Activated naive CD8-positive, alpha-beta T cell treated with anti-CD3 and anti-CD28 coated beads for 36 hours (primary cell): ENCODE measurements around the gene TRIM7. TPM values are rescaled to one million over a fixed set of nuclear protein-coding genes. Genes with fewer than 3 reads are reported as not detected.
"Not testable (repeated sequence)": the region's sequence is repeated elsewhere in the genome, so short reads cannot be mapped to it uniquely, and the experiment has no call there.

Experiments used
- DNase-seq: peaks from one replicate; pipeline ENCODE4 v3.0.0; 2021
- H3K27ac Mint-ChIP-seq: one replicate; pipeline ENCODE4 v1.8.0; 2022; ENCODE audit warnings: mild to moderate bottlenecking, moderate library complexity, mixed read lengths
- H3K27me3 Mint-ChIP-seq: one replicate; pipeline ENCODE4 v1.8.0; 2022; ENCODE audit warnings: mild to moderate bottlenecking, mixed read lengths
- H3K36me3 Mint-ChIP-seq: one replicate; pipeline ENCODE4 v1.8.0; 2021; ENCODE audit warnings: mild to moderate bottlenecking, mixed read lengths
- H3K4me1 Mint-ChIP-seq: one replicate; pipeline ENCODE4 v1.8.0; 2021; ENCODE audit warnings: mixed read lengths
- H3K4me3 Mint-ChIP-seq: one replicate; pipeline ENCODE4 v1.8.0; 2022; ENCODE audit warnings: mild to moderate bottlenecking, moderate library complexity, mixed read lengths
- H3K9me3 Mint-ChIP-seq: one replicate; pipeline ENCODE4 v1.8.0; 2022; ENCODE audit warnings: mixed read lengths
- total RNA-seq, 2 experiments: library from RNA; stranded (reverse); gene quantifications; one replicate each; pipeline ENCODE4 v1.2.3, GENCODE V29; 2021

The TRIM7 gene
- total RNA-seq, 2 experiments from 2014 or later = 0.62 to 0.68 TPM

- DNase-seq, H3K27ac Mint-ChIP-seq, H3K36me3 Mint-ChIP-seq, H3K4me3 Mint-ChIP-seq, H3K9me3 Mint-ChIP-seq: not testable (repeated sequence)
- Mint-ChIP-seq H3K27me3 (peaks cover 26% of the 10 kb centered on the region), H3K4me1 (peaks cover 30% of the 10 kb centered on the region)
Measured at GRCh38 chr5:181209006-181209405, 4.0 kb upstream of the TRIM7 start.

DNA sequence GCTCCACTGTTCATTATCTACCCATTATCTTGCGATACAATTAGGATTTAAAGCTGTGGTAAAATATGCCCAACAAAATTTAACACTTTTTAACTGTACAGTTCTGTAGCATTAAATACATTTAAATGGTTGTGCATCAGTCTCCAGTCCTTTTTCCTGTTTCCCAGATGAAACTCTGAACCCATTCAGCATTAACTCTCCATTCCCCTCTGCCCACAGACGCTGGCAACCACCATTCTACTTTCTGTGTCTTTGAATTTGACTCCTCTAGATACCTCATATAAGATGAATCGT, 2.9 kb upstream of the TRIM7 start:
- peak overlapping the region; percentile 95 for H3K27ac Mint-ChIP-seq
- no peak for DNase-seq

GRCh38 chr5:181207214-181207959, 2.4 kb upstream of the TRIM7 start:
- peaks cover 3% of the 10 kb centered on the region for H3K9me3 Mint-ChIP-seq
- H3K27ac Mint-ChIP-seq = peak overlapping the region; percentile 95
- peak; percentile 83 for DNase-seq
- H3K4me1 Mint-ChIP-seq = peaks cover 30% of the 10 kb centered on the region
- peaks cover 34% of the 10 kb centered on the region for H3K27me3 Mint-ChIP-seq
- peaks cover 8% of the 10 kb centered on the region for H3K36me3 Mint-ChIP-seq
- peak overlapping the region; percentile 89 for H3K4me3 Mint-ChIP-seq

More for the DNA sequence above, 2.9 kb upstream of the TRIM7 start:
- Mint-ChIP-seq H3K9me3 (peaks cover 3% of the 10 kb centered on the region), H3K4me3 (peak overlapping the region; percentile 89), H3K36me3 (peaks cover 8% of the 10 kb centered on the region), H3K4me1 (peaks cover 30% of the 10 kb centered on the region), H3K27me3 (peaks cover 34% of the 10 kb centered on the region)

- peak overlapping the region; percentile 89 for H3K4me3 Mint-ChIP-seq
- H3K9me3 Mint-ChIP-seq = peaks cover 3% of the 10 kb centered on the region
- H3K27ac Mint-ChIP-seq = peak overlapping the region; percentile 95
- peaks cover 34% of the 10 kb centered on the region for H3K27me3 Mint-ChIP-seq
- DNase-seq = no peak
- H3K4me1 Mint-ChIP-seq = peaks cover 24% of the 10 kb centered on the region
- H3K36me3 Mint-ChIP-seq = peaks cover 8% of the 10 kb centered on the region
Measured at GRCh38 chr5:181205761-181206649, 1.0 kb upstream of the TRIM7 start.

DNA sequence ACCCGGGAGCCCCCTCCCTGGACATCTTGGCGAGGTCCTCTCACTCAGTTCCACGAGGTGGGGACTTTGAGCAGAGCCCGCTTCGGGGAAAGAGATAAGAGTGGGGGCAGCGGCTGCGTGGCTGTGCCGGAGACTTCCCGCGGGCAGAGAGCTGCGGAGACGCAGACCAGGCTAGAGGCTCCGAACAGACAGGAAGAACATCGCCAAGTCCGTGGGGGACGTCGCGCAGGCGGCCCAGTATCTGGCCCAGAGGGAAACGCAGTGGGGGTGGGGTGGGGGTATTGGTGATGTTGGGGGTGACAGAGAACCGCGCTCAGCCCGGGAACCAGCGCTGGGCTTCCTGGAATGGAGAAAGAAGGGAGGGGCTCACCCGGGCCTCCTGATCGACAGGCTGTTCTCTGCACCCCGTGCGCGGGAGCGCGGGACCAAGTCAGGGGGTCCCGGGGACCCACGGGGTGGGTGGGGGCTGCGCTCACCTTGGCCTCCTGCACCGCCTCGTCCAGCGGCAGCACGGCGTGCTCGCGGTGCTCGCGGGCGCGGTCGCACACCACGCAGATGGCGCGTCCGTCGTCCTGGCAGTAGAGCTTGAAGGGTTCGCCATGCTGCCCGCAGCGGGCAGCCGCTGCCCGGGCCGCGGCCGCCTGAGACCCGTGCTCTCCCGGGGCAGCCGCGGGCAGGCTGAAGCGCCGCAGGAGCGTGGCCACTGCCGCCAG, 727 bp downstream of the TRIM7 start:
- peak overlapping the region; percentile 80 for H3K4me3 Mint-ChIP-seq
- H3K4me1 Mint-ChIP-seq = peaks cover 24% of the 10 kb centered on the region
- no peak overlapping the region for H3K27ac Mint-ChIP-seq
- peaks cover 8% of the 10 kb centered on the region for H3K36me3 Mint-ChIP-seq
- H3K9me3 Mint-ChIP-seq = peaks cover 3% of the 10 kb centered on the region
- H3K27me3 Mint-ChIP-seq = peaks cover 34% of the 10 kb centered on the region
- no peak for DNase-seq

DNA sequence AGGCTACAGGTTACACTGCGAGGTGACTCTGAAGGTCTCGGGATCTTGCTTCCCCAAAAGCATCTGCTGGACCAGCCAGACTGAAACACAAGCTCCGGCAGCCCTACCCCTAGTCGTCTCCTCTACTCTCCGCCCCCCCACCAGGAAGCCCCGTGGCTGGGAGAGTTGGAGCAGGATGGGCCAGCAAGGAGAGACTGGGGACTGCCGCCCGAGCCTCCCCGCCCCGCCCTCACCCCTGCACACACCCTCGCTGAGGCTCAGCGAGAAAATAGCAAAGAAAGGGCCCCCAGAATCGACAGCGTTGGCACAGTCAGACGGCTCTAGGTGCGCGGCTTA, 1.3 kb downstream of the TRIM7 start:
- no peak for DNase-seq
- Mint-ChIP-seq H3K27me3 (peaks cover 34% of the 10 kb centered on the region), H3K36me3 (peaks cover 8% of the 10 kb centered on the region), H3K9me3 (peaks cover 3% of the 10 kb centered on the region), H3K27ac (no peak overlapping the region), H3K4me1 (peaks cover 24% of the 10 kb centered on the region), H3K4me3 (peak overlapping the region; percentile 80)

- Mint-ChIP-seq H3K36me3 (peaks cover 8% of the 10 kb centered on the region), H3K27ac (no peak overlapping the region), H3K9me3 (peaks cover 3% of the 10 kb centered on the region), H3K4me3 (no peak overlapping the region), H3K27me3 (peaks cover 34% of the 10 kb centered on the region), H3K4me1 (peaks cover 24% of the 10 kb centered on the region)
- no peak for DNase-seq
Measured at GRCh38 chr5:181203093-181203711, 1.8 kb downstream of the TRIM7 start.

GRCh38 chr5:181200816-181201215, 4.2 kb downstream of the TRIM7 start:
- no peaks in the 10 kb centered on the region for H3K36me3 Mint-ChIP-seq
- no peak overlapping the region for H3K27ac Mint-ChIP-seq
- no peaks in the 10 kb centered on the region for H3K9me3 Mint-ChIP-seq
- H3K4me3 Mint-ChIP-seq = no peak overlapping the region
- peaks cover 4% of the 10 kb centered on the region for H3K4me1 Mint-ChIP-seq
- H3K27me3 Mint-ChIP-seq = peaks cover 16% of the 10 kb centered on the region
- DNase-seq = no peak

DNA sequence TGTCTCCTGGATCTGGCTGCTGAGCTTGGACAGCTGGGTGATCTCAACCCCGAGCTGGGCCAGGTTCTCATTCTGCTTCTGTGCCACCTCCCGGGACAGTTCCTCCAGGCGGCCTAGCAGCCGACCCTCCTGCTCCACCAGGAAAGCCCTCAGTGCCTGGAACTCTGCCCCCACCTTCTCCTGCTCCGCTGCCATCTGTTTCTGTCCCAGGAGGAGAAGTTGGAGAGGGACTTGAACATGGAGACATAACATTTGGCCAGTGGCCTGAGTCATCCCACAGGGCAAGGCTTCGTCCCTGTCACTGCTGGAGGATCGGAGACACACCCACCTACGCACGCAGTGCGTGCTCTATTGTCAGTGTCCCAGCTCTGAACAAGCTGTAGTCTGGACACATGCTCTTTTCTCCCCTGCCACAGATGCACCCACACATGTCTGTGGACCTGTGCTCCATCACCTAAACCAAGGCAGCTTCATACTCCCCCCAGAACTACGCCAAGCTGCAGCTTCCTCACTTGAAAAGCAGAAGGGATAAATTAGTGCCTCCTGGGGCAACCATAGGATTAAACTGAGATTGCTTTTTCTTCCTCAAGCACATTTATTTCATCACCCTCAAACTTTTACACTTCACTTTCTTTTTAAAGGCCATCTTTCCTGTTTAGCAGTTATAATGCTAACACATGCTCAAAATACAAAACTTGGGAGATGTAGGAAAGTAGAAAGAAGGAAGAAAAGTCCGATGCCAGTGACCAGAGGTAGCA, 4.9 kb downstream of the TRIM7 start:
- H3K4me3 Mint-ChIP-seq = no peak overlapping the region
- H3K27me3 Mint-ChIP-seq = peaks cover 11% of the 10 kb centered on the region
- no peaks in the 10 kb centered on the region for H3K9me3 Mint-ChIP-seq
- H3K4me1 Mint-ChIP-seq = no peaks in the 10 kb centered on the region
- DNase-seq = no peak
- no peak overlapping the region for H3K27ac Mint-ChIP-seq
- no peaks in the 10 kb centered on the region for H3K36me3 Mint-ChIP-seq

GRCh38 chr5:181198905-181199519, 6.0 kb downstream of the TRIM7 start:
- no peak overlapping the region for H3K27ac Mint-ChIP-seq
- H3K9me3 Mint-ChIP-seq = no peaks in the 10 kb centered on the region
- no peaks in the 10 kb centered on the region for H3K4me1 Mint-ChIP-seq
- H3K27me3 Mint-ChIP-seq = peaks cover 8% of the 10 kb centered on the region
- DNase-seq = no peak
- H3K4me3 Mint-ChIP-seq = no peak overlapping the region
- no peaks in the 10 kb centered on the region for H3K36me3 Mint-ChIP-seq

- Mint-ChIP-seq H3K36me3 (no peaks in the 10 kb centered on the region), H3K4me3 (no peak overlapping the region), H3K4me1 (peaks cover 4% of the 10 kb centered on the region), H3K9me3 (no peaks in the 10 kb centered on the region), H3K27ac (no peak overlapping the region), H3K27me3 (no peaks in the 10 kb centered on the region)
- no peak for DNase-seq
Measured at GRCh38 chr5:181198106-181198685, 6.8 kb downstream of the TRIM7 start.

DNA sequence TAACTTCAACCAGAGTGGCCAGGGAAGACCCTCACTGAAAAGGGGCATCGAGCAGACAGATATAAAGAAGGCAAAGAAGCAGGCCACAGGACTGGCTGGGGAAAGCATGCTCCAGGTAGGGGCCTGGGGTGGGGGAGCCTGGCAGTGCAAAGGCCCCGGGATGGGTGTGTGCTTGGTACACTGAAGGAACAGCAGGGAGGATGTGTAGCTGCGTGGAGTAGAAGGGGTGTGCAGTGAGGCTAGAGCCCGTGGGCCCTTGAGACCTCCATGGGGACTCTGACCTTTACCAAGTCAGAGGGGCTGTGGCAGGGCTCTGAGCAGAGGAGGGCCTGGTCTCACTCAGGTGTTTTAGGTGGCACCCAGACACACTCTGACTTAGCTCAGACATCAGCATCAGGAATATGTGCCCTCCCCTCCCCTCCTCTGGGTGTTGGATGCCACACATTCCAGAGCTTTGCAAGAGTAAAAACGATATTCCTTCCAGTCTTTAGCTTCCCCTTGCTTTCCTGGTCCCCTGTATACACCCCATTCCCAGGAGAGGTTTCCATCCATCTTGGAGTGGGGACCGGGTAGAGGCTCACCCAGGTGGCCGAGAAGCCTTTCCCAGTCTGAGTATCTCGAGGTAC, 7.6 kb downstream of the TRIM7 start:
- Mint-ChIP-seq H3K4me1 (peaks cover 11% of the 10 kb centered on the region), H3K27me3 (no peaks in the 10 kb centered on the region), H3K4me3 (no peak overlapping the region), H3K9me3 (no peaks in the 10 kb centered on the region), H3K36me3 (no peaks in the 10 kb centered on the region), H3K27ac (no peak overlapping the region)
- no peak for DNase-seq

DNA sequence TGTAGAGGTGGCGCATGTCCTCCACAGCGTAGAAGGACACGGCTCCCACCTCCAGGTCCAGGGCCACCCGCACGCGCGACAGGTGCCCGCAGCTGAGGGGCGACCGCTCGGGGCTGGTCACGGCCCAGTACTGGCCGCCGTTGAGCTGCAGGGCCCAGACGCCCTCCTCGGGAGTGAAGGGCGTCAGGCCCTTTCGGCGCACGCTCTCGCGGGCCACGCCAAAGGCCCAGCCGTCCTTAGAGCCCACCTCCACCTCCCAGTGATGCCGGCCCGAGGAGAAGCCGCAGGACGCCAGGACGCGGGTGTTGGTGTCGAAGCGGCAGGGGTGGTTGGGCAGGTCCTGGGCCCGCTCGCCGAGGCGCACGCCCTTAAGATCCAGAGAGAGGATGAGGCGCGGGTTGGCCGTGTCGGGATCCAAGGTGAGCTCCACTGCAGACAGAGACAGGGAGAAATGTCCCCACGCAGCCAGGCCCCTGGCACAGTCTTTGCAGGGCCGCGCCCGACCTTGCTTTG, 9.7 kb downstream of the TRIM7 start:
- Mint-ChIP-seq H3K36me3 (peaks cover 4% of the 10 kb centered on the region), H3K9me3 (no peaks in the 10 kb centered on the region), H3K27ac (no peak overlapping the region), H3K27me3 (peaks cover 9% of the 10 kb centered on the region), H3K4me1 (peaks cover 15% of the 10 kb centered on the region), H3K4me3 (no peak overlapping the region)
- no peak for DNase-seq
